OCI-M2 (cell line): ENCODE data around the gene TNN.
"Not testable (repeated sequence)": the region's sequence is repeated elsewhere in the genome, so short reads cannot be mapped to it uniquely, and the experiment has no call there.

Experiments used
- DNase-seq: peaks from one replicate; lab custom pipeline; 2025; ENCODE audit not compliant: unreplicated experiment; lab: John Stamatoyannopoulos, UW

The TNN gene

GRCh38 chr1:175108331-175108820 lies 40.7 kb downstream of the TNN start:
- not testable (repeated sequence) for DNase-seq

DNA sequence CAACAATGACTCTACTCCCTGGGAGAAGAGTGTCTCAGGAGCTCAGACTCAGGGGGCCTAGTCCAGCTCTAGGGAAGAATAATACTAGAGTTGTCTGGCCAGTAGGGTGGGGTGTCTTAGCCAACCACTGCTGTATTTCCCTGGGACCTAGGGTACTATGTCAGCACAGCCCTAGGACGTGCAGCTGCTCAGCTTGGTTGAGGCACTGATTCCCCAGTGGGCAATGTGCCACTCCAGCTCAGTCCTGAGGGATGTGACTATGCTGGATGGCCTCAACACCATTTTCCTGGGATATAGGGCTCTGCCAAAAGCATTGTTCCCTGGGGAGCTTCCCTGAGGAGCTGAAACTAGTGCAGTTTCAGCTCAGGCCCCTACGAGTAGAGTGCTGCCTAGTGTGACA lies 47.4 kb downstream of the TNN start:
- no peak for DNase-seq

DNA sequence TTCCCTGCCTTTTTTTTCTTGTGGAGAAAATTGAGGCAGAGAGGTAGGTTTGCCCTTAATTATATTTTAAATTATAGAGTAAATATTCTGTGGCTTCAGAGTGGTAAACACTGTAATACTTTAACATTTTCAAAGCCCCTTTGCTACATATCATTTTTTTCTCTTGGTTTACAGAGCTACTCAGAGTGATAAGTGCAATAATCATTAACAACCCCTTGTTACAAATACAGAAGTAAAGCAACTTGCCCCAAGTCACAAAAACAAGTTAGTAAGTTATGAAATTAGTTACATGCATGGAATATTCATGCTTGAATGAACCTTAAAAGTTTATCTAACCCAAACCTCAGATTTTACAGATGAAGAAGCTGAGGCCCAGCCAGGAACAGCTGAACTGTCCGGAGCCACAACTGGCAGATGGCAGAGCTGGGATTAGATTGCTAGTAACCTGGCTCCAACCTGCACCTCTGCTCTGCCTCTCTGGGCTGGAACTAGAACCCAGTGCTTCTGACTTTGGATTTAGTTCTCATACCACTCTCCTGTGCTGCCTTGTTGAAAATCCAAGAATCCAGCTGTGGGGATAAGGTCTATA lies 48.7 kb downstream of the TNN start:
- no peak for DNase-seq

DNA sequence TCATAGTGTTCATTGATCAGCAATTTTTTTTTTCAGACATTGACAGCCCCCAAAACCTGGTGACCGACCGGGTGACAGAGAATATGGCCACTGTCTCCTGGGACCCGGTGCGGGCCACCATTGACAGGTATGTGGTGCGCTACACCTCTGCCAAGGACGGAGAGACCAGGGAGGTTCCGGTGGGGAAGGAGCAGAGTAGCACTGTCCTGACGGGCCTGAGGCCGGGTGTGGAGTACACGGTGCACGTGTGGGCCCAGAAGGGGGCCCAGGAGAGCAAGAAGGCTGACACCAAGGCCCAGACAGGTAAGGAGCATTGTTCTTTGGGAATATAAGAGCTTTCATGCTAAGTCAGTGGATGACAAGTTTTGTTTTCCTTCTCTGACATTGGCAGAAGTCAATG lies 49.3 kb downstream of the TNN start:
- no peak for DNase-seq

DNA sequence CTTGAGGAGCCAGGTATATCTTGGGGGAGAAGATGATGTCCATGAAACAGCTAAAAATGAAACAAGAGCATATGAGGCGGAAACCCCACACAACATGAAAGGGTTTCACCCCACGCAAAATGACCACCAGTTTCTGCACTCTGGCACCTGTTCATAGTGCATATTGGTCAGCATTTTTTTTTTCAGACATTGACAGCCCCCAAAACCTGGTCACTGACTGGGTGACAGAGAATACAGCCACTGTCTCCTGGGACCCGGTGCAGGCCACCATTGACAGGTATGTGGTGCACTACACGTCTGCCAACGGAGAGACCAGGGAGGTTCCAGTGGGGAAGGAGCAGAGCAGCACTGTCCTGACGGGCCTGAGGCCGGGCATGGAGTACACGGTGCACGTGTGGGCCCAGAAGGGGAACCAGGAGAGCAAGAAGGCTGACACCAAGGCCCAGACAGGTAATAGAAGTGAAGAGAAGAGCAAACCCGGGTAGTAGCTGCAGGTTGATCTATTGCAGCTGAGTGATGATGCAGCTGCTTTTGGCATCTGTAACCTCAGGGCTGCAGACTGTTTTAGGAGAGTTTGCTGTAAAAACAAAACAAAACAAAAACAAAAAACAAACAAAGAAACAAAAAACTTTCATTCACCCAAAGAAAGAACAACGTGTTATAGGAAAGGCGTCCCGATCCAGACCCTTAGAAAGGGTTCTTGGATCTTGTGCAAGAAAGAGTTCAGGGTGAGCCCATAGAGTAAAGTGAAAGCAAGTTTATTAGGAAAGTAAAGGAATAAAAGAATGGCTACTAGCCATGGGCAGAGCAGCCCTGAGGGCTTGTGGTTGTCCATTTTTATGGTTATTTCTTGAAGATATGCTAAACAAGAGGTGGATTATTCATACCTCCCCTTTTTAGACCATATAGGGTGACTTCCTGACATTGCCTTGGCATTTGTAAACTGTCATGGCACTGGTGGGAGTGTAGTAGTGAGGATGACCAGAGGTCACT lies 51.0 kb downstream of the TNN start:
- DNase-seq = no peak

- DNase-seq = no peak
These were observed 52.9 kb downstream of the TNN start for GRCh38 chr1:175120511-175120910.

GRCh38 chr1:175124861-175125260 lies 57.2 kb downstream of the TNN start:
- DNase-seq = no peak

DNA sequence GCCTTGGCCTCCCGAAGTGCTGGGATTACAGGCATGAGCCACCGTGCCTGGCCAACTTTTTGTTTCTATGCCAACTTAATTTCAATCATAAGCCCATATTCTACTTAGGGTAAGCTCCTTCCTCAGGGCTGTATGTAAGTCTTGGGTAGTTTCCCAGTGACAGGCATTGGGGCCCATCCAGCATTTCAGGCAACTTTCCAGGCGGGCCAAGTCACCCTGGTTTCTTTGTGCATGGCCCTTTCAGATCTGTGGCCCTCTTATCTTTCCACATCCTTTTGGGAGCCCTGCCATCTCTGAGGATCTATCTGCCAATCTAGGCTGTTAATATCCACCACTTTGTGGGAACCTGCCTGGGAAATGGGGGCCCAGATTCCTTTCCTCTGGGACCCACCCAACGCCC lies 58.7 kb downstream of the TNN start:
- no peak for DNase-seq

DNA sequence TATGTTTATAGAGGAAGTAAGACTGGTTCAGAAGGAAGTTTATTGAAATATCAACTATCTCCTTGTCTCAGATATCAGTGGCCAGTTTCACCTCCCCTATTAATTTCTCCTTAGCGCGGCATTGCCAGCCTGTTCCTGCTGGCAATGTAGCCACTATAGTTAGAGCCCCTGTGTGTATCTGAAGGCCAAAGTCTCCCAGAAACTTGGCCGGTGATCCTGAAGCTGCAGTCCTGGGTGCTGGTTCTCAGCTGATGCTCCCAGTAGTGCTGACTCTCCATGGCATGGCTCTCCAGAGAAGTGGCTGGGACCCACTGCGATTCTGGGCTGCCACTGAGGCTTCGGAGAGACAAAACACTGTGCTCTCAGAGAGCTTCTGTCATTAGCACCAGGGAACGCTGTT lies 59.9 kb downstream of the TNN start:
- DNase-seq = no peak

- DNase-seq = no peak
These were observed 60.9 kb downstream of the TNN start for GRCh38 chr1:175128523-175128922.

DNA sequence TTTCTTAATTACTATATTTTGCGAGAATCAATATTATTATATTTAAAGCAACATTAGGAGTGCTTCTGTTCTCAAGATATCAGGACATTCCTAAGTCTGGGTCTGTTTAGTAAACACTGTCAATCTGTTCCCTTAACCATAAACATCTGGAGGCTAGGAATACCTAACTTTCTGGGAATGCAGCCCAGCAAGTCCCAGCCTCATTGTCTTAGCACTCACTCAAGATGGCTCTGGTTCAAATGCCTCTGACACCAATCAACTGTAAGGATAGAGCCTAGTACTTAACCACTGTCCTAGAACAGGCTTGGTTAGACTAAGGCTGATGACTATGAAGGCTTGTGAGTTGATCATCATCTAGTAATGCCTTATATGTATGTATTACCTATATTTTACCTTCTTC lies 61.5 kb downstream of the TNN start:
- DNase-seq = no peak

- DNase-seq = no peak
These were observed 62.0 kb downstream of the TNN start for GRCh38 chr1:175129644-175129996.

- no peak for DNase-seq
These were observed 62.5 kb downstream of the TNN start for GRCh38 chr1:175129997-175130648.

GRCh38 chr1:175130649-175131045 lies 63.0 kb downstream of the TNN start:
- DNase-seq = no peak

GRCh38 chr1:175131095-175131494 lies 63.5 kb downstream of the TNN start:
- DNase-seq = no peak

DNA sequence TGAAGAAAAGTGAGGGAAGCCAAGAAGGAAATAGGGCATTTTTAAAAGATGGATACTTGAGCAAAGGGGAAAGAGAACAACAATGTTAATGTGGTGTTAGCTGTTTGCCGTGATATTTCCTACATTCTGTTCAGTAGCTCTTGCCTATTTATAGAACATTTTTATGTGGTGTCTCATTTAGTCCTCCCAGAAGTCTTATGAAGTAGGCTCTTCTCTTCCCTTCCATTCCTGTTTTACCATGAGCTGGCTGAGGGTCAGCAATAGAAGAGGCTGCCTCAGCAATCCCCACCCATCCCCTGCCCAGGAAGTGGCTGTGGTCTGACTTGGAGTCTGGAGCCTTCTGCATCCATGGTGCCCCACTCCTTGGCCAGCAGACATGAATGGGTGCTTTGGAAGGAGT lies 64.8 kb downstream of the TNN start:
- no peak for DNase-seq

- no peak for DNase-seq
These were observed 66.2 kb downstream of the TNN start for GRCh38 chr1:175133673-175134435.

DNA sequence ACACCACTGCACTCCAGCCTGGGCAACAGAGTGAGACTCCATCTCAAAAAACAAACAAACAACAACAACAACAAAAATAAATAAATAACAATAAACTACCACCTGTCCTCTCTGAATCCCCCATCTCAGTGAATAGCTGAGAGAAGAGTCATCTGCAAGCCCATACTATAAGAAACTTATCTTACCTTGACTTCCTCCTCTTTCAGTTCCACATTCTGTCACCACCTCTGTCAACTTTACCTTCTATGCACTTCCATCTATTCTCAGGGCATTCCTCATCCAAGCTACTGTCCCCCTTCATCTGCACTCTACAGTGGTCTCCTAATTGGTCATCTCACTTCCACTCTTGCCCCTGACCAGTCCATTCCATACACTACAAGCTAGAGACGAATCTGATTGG lies 66.9 kb downstream of the TNN start:
- DNase-seq = no peak

DNA sequence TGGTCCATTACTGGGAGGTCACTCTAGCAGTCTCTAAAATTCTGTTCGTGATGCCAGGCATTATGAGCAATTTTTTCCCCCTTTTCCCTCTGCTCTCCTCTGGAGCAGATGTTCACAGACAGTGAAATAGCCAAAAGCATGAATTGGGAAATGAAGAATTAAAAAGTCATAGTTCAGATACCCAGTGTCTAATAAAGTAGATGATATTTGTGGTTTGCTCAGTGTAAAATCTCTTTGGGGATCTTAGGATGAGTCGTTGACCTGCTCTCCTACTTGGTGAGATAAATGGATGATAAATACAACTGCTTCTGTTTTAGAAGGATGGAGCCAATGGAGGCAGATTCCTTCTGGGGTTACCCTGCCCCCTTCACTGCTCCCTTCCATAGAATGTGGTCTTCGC lies 68.6 kb downstream of the TNN start:
- DNase-seq = no peak

GRCh38 chr1:175137369-175137768 lies 69.7 kb downstream of the TNN start:
- no peak for DNase-seq

DNA sequence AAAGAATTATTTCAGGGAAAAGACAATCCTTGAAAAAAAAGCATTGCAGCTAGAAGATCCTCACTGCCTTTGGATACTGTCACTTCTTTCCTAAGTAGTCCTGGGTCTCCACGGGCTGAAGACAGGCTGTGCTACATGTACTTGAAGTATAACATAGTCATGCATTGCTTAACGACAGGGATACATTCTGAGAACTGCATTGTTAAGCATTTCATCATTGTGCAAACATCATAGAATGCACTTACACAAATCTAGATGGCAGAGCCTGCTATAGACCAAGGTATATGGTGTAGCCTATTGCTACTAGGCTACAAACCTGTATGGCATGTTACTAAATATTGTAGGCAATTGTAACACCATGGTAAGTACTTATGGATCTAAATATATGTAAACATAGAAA lies 70.9 kb downstream of the TNN start:
- no peak for DNase-seq
